Endothelial cell of umbilical vein (primary cell): Measurements from ENCODE around the gene SSH2. TPM values are rescaled to one million over a fixed set of nuclear protein-coding genes. Genes with fewer than 3 reads are reported as not detected.
A peak's percentile ranks its signal among the peaks of the same experiment; 100 is the strongest.

Experiments
- BruUV-seq: library from RNA; stranded (reverse); fragments of 400-500 nt; replicated peaks from 2 replicates; lab custom pipeline; 2021; lab: Mats Ljungman, UMichigan
- CTCF ChIA-PET: fragments of 300-600, 350-600 bp; sonication (Branson Sonifier 250); formaldehyde crosslinking; loops from one replicate; lab custom pipeline; 2021; ENCODE audit warnings: antibody characterized with exemption, inconsistent platforms; lab: Charles Lee
- POLR2A ChIA-PET: fragments of 300-600, 350-600 bp; sonication (Branson Sonifier 250); formaldehyde crosslinking; loops from one replicate; lab custom pipeline; 2021; ENCODE audit warnings: antibody characterized with exemption, inconsistent platforms; lab: Charles Lee
- DNase-seq: peaks from one replicate; pipeline ENCODE4 v3.0.0-alpha.2; 2011; ENCODE audit warnings: low read depth, low spot score
- FAIRE-seq: peaks from 2 replicates; lab custom pipeline; 2011; peaks lifted over from hg19 to GRCh38; lab: Jason Lieb, UNC
- H2AFZ ChIP-seq: 2 replicates; pipeline ENCODE4 v1.6.0; 2012; ENCODE audit warnings: low read depth, low read length, control low read depth, inconsistent platforms
- H3K27ac ChIP-seq: 2 replicates; pipeline ENCODE4 v1.5.1; 2011; ENCODE audit warnings: low read depth, mild to moderate bottlenecking, control low read depth, low read length, moderate library complexity; ENCODE audit not compliant: insufficient read depth
- H3K27me3 ChIP-seq, 2 experiments: 2 replicates each; pipeline versions ENCODE4 v1.6.0 to v1.6.1; 2011; ENCODE audit warnings: low read length in 2 of 2, mixed read lengths in 1 of 2; ENCODE audit not compliant: control insufficient read depth in 2 of 2, insufficient read depth in 2 of 2
- H3K36me3 ChIP-seq, 2 experiments: 2 replicates in 1 of 2; 3 replicates in 1 of 2; pipeline ENCODE4 v1.5.1; 2011; ENCODE audit warnings: low read length in 2 of 2, mild to moderate bottlenecking in 1 of 2, moderate library complexity in 1 of 2; ENCODE audit not compliant: control insufficient read depth in 2 of 2, insufficient read depth in 2 of 2; ENCODE audit errors: extremely low read depth in 1 of 2
- H3K4me1 ChIP-seq: 3 replicates; pipeline ENCODE4 v1.5.1; 2011; ENCODE audit warnings: mild to moderate bottlenecking, low read length; ENCODE audit not compliant: control insufficient read depth, insufficient read depth; ENCODE audit errors: extremely low read depth
- H3K4me2 ChIP-seq: 2 replicates; pipeline ENCODE4 v1.6.1; 2011; ENCODE audit warnings: low read length, control low read depth, mixed read lengths; ENCODE audit not compliant: insufficient read depth
- H3K4me3 ChIP-seq, 3 experiments: fragments of 200-600 bp in 1 of 3; sonication (generic), shearing (Covaris generic) in 1 of 3; replicated peaks in 1 of 3; 2 replicates each; pipeline ENCODE4 v1.5.1; 2011 to 2016; ENCODE audit warnings: control low read depth in 3 of 3, low read length in 3 of 3, mild to moderate bottlenecking in 2 of 3, inconsistent platforms in 1 of 3, low read depth in 1 of 3, moderate library complexity in 1 of 3; ENCODE audit not compliant: insufficient read depth in 1 of 3
- H3K79me2 ChIP-seq: 2 replicates; pipeline ENCODE4 v1.6.0; 2012; ENCODE audit warnings: low read length, inconsistent platforms; ENCODE audit not compliant: control insufficient read depth, insufficient read depth
- H3K9ac ChIP-seq: replicated peaks from 2 replicates; pipeline ENCODE3; 2011; ENCODE audit warnings: low read length, control low read depth; ENCODE audit not compliant: insufficient read depth; ENCODE audit errors: extremely low read depth
- H3K9me1 ChIP-seq: replicated peaks from 3 replicates; pipeline ENCODE4 v1.6.0; 2011; ENCODE audit warnings: mild to moderate bottlenecking, low read length; ENCODE audit not compliant: control insufficient read depth, insufficient read depth; ENCODE audit errors: extremely low read depth
- H3K9me3 ChIP-seq: replicated peaks from 2 replicates; pipeline ENCODE4 v1.5.1; 2012; ENCODE audit warnings: low read length, inconsistent platforms; ENCODE audit not compliant: control insufficient read depth, insufficient read depth
- H4K20me1 ChIP-seq: replicated peaks from 2 replicates; pipeline ENCODE3; 2011; ENCODE audit warnings: mild to moderate bottlenecking, low read length; ENCODE audit not compliant: control insufficient read depth, insufficient read depth; ENCODE audit errors: extremely low read depth
- CTCF ChIP-seq, 2 donors: IDR thresholded peaks; 1 replicate in 1 of 2; 2 replicates in 1 of 2; pipeline ENCODE4 v1.5.1; 2011; ENCODE audit warnings: low read length in 2 of 2, mild to moderate bottlenecking in 2 of 2, moderate library complexity in 2 of 2, control low read depth in 1 of 2, inconsistent platforms in 1 of 2, low read depth in 1 of 2; ENCODE audit not compliant: insufficient read depth in 1 of 2; ENCODE audit errors: extremely low read depth in 1 of 2
- EZH2 ChIP-seq: IDR thresholded peaks from 2 replicates; pipeline ENCODE4 v1.6.1; 2012; ENCODE audit warnings: borderline replicate concordance, low read depth, mild to moderate bottlenecking, moderate library complexity, low read length, inconsistent platforms; ENCODE audit not compliant: severe bottlenecking
- FOS ChIP-seq: IDR thresholded peaks from 2 replicates; pipeline ENCODE4 v1.6.1; 2011; ENCODE audit warnings: mild to moderate bottlenecking, low read length, moderate library complexity, borderline replicate concordance; ENCODE audit not compliant: insufficient read depth
- GATA2 ChIP-seq: IDR thresholded peaks from 2 replicates; pipeline ENCODE4 v1.7.0; 2011; ENCODE audit warnings: low read depth, mild to moderate bottlenecking, moderate library complexity, mixed read lengths, low read length; ENCODE audit not compliant: insufficient read length, insufficient read depth
- MAX ChIP-seq: IDR thresholded peaks from 2 replicates; pipeline ENCODE4 v1.6.1; 2011; ENCODE audit not compliant: insufficient read depth, insufficient read length
- MYC ChIP-seq: IDR thresholded peaks from one replicate; pipeline ENCODE4 v1.6.1; 2011; ENCODE audit warnings: mild to moderate bottlenecking, low read depth, low read length
- POLR2A ChIP-seq: IDR thresholded peaks from 2 replicates; pipeline ENCODE4 v1.6.1; 2012; ENCODE audit warnings: low read depth, mild to moderate bottlenecking, control low read depth, low read length
- POLR2AphosphoS5 ChIP-seq: IDR thresholded peaks from 2 replicates; pipeline ENCODE4 v1.6.1; 2012; ENCODE audit warnings: low read depth, mild to moderate bottlenecking, control low read depth, low read length, moderate library complexity; ENCODE audit not compliant: insufficient read depth
- dilution Hi-C: fragments of 300-500 bp; cut with MboI; formaldehyde crosslinking; loops from one replicate; pipeline ENCODE4 v1.15.0; 2019; ENCODE audit warnings: low sequenced_read_pairs; ENCODE audit not compliant: extremely low pct_ligation_motif_present
- intact Hi-C: fragments of 100-400 bp; cut with micrococcal nuclease; formaldehyde crosslinking; loops from one replicate; pipeline ENCODE4 v1.10.0; 2022
- polyA plus RNA-seq, 4 experiments: library from polyadenylated mRNA; depleted of rRNA in 3 of 4; stranded (reverse) in 3 of 4; unstranded in 1 of 4; fragments of >200 nt; gene quantifications; 2 replicates each; pipeline versions ENCODE4 v1.2.1 to v1.2.3, GENCODE V29; 2011 to 2012; ENCODE audit warnings: missing spikeins in 1 of 4
- total RNA-seq: library from RNA; stranded (reverse); gene quantifications from 2 replicates; pipeline ENCODE4 v1.2.3, GENCODE V29; 2021

The SSH2 gene
- total and polyA plus RNA-seq, 2 donors (not counting 3 experiments of a cell fraction or from before 2014, with no cell fraction given) = 24.6 to 60.9 TPM

GRCh38 chr17:29733166-29733565 is 196.9 kb downstream of the SSH2 start:
- no peaks in the 10 kb centered on the region for H3K9me1 ChIP-seq
- peaks cover 15% of the 10 kb centered on the region for H3K4me1 ChIP-seq
- ChIA-PET CTCF (interaction anchor here (0.9 to 2.2 kb wide), 9 partner anchors 8 to 199 kb away, joined by 3 to 9 read pairs (median 3); no protein-coding TSS in a partner anchor), POLR2A (no interaction called here)
- H3K9me3 ChIP-seq = no peaks in the 10 kb centered on the region
- H2AFZ ChIP-seq = no peak overlapping the region
- H3K9ac ChIP-seq = peak overlapping the region; percentile 23
- H3K27me3 ChIP-seq = no peaks in the 10 kb centered on the region
- TF ChIP-seq EZH2 (no peak), FOS (no peak), MYC (no peak), GATA2 (no peak), CTCF (IDR thresholded peaks at IDR 0.05; ENCODE audit: extremely low read depth in 1 of 2, insufficient read depth in 1 of 2, low read depth in 1 of 2, low read length in 2 of 2) (no peak), POLR2AphosphoS5 (no peak), MAX (no peak), POLR2A (no peak)
- no peaks in the 10 kb centered on the region for H4K20me1 ChIP-seq
- H3K79me2 ChIP-seq = peaks cover 15% of the 10 kb centered on the region
- H3K4me3 ChIP-seq = no peak overlapping the region
- intact Hi-C loops = no loop called here
- BruUV-seq = no TSS peak
- dilution Hi-C loops = no loop called here
- FAIRE-seq = no peak
- peak overlapping the region; percentile 36 for H3K4me2 ChIP-seq
- no peaks in the 10 kb centered on the region for H3K36me3 ChIP-seq
- no peak for DNase-seq
- H3K27ac ChIP-seq = peak overlapping the region; percentile 50
